ENCODE results near the gene WWOX. TPM values are rescaled to one million over a fixed set of nuclear protein-coding genes. Genes with fewer than 3 reads are reported as not detected.

WWOX gene
- total and polyA plus RNA-seq, 2 of the 13 experiments (the other 11 are each of a cell fraction or from before 2014, with no cell fraction given), result 9.1 to 37.4 TPM

GRCh38 chr16:78140818-78141466 lies 41.5 kb downstream of the WWOX start (continued):
- TF ChIP-seq GRHL1 (CRISPR knock-in tag; conservative IDR thresholded peaks at IDR 0.05) (no peak), SAP130 (CRISPR knock-in tag; IDR thresholded peaks at IDR 0.05; ENCODE audit: low read depth) (peak; percentile 45), STAG1 (CRISPR knock-in tag; IDR thresholded peaks at IDR 0.05) (0 out of 2 replicates have a peak, but pooled peaks have one; percentile 9), LBX2 (CRISPR knock-in tag; IDR thresholded peaks at IDR 0.05; ENCODE audit: borderline replicate concordance) (no peak), NFKBIZ (CRISPR knock-in tag; IDR thresholded peaks at IDR 0.05) (no peak), ZNF577 (CRISPR knock-in tag; IDR thresholded peaks at IDR 0.05; ENCODE audit: borderline replicate concordance, low read depth) (no peak), NKX3-1 (CRISPR knock-in tag; IDR thresholded peaks at IDR 0.05) (no peak), MAFG (CRISPR knock-in tag; IDR thresholded peaks at IDR 0.05) (no peak), ZNF652 (CRISPR knock-in tag; IDR thresholded peaks at IDR 0.05; ENCODE audit: borderline replicate concordance, low read depth) (peak; percentile 91), ZMYM4 (CRISPR knock-in tag; IDR thresholded peaks at IDR 0.05) (peak; percentile 63; the same call in 1 of the 2 replicates), HNF4A (CRISPR knock-in tag; IDR thresholded peaks at IDR 0.05) (peak; percentile 85), GATAD2A (CRISPR knock-in tag; IDR thresholded peaks at IDR 0.05) (peak; percentile 60), SNAPC2 (CRISPR knock-in tag; IDR thresholded peaks at IDR 0.05) (no peak), POLR2A (IDR thresholded peaks at IDR 0.05; ENCODE audit: insufficient read depth in 1 of 2, low read depth in 2 of 2, low read length in 2 of 2) (no peak), ZNF567 (CRISPR knock-in tag; IDR thresholded peaks at IDR 0.05; ENCODE audit: borderline replicate concordance) (no peak), ZNF292 (CRISPR knock-in tag; IDR thresholded peaks at IDR 0.05; ENCODE audit: borderline replicate concordance, low read depth) (peak; percentile 66; the same call in 1 of the 2 replicates), ARID2 (CRISPR knock-in tag; IDR thresholded peaks at IDR 0.05; ENCODE audit: borderline replicate concordance) (no peak), FOXP1 (IDR thresholded peaks at IDR 0.05) (no peak), FOXP1 (CRISPR knock-in tag; IDR thresholded peaks at IDR 0.05) (peak; percentile 64), RERE (CRISPR knock-in tag; IDR thresholded peaks at IDR 0.05; ENCODE audit: low read depth) (0 out of 2 replicates have a peak, but pooled peaks have one; percentile 17), SALL1 (CRISPR knock-in tag; IDR thresholded peaks at IDR 0.05) (peak; percentile 53; the same call in 1 of the 2 replicates), JARID2 (CRISPR knock-in tag; IDR thresholded peaks at IDR 0.05; ENCODE audit: insufficient replicate concordance) (no peak), ETV6 (CRISPR knock-in tag; conservative IDR thresholded peaks at IDR 0.05) (no peak), CC2D1A (CRISPR knock-in tag; IDR thresholded peaks at IDR 0.05) (no peak), HDAC2 (CRISPR knock-in tag; IDR thresholded peaks at IDR 0.05) (peak; percentile 51; the same call in 1 of the 2 replicates), LCORL (IDR thresholded peaks at IDR 0.05) (no peak), LCORL (CRISPR knock-in tag; IDR thresholded peaks at IDR 0.05) (no peak)
